Activated CD8-positive, alpha-beta memory T cell treated with anti-CD3 and anti-CD28 coated beads for 24 hours (primary cell): ENCODE measurements around the gene IMMP2L.

Source experiments
- DNase-seq: peaks from one replicate; pipeline ENCODE4 v3.0.0-alpha.2; 2020

Gene IMMP2L

GRCh38 chr7:110890101-110890500 lies 672.2 kb downstream of the IMMP2L start:
- no peak for DNase-seq

GRCh38 chr7:110889335-110889734 lies 673.0 kb downstream of the IMMP2L start:
- no peak for DNase-seq

GRCh38 chr7:110888641-110889040 lies 673.7 kb downstream of the IMMP2L start:
- no peak for DNase-seq

GRCh38 chr7:110885474-110885873 lies 676.8 kb downstream of the IMMP2L start:
- DNase-seq: no peak

GRCh38 chr7:110881721-110882120 lies 680.6 kb downstream of the IMMP2L start:
- no peak for DNase-seq

GRCh38 chr7:110880971-110881370 lies 681.3 kb downstream of the IMMP2L start:
- no peak for DNase-seq

- DNase-seq: no peak
Observed at GRCh38 chr7:110877016-110877415, 685.3 kb downstream of the IMMP2L start.

- DNase-seq: no peak
Observed at GRCh38 chr7:110875346-110875745, 686.9 kb downstream of the IMMP2L start.

- no peak for DNase-seq
Observed at GRCh38 chr7:110871856-110872255, 690.4 kb downstream of the IMMP2L start.

- DNase-seq: no peak
Observed at GRCh38 chr7:110870926-110871325, 691.4 kb downstream of the IMMP2L start.

GRCh38 chr7:110868458-110868857 lies 693.8 kb downstream of the IMMP2L start:
- no peak for DNase-seq

- DNase-seq: no peak
Observed at GRCh38 chr7:110867771-110868170, 694.5 kb downstream of the IMMP2L start.

- DNase-seq: no peak
Observed at GRCh38 chr7:110863258-110863657, 699.0 kb downstream of the IMMP2L start.

- no peak for DNase-seq
Observed at GRCh38 chr7:110861163-110861562, 701.1 kb downstream of the IMMP2L start.

- DNase-seq: no peak
Observed at GRCh38 chr7:110857106-110857505, 705.2 kb downstream of the IMMP2L start.

- no peak for DNase-seq
Observed at GRCh38 chr7:110856704-110857103, 705.6 kb downstream of the IMMP2L start.

GRCh38 chr7:110854651-110855050 lies 707.6 kb downstream of the IMMP2L start:
- no peak for DNase-seq

- DNase-seq: no peak
Observed at GRCh38 chr7:110854166-110854565, 708.1 kb downstream of the IMMP2L start.

GRCh38 chr7:110853263-110853662 lies 709.0 kb downstream of the IMMP2L start:
- no peak for DNase-seq

GRCh38 chr7:110852156-110852940 lies 709.9 kb downstream of the IMMP2L start:
- DNase-seq: no peak

GRCh38 chr7:110850224-110850623 lies 712.1 kb downstream of the IMMP2L start:
- DNase-seq: no peak

- DNase-seq: no peak
Observed at GRCh38 chr7:110842796-110843195, 719.5 kb downstream of the IMMP2L start.

GRCh38 chr7:110841840-110842545 lies 720.3 kb downstream of the IMMP2L start:
- no peak for DNase-seq

GRCh38 chr7:110839866-110840265 lies 722.4 kb downstream of the IMMP2L start:
- no peak for DNase-seq
